HepG2 (cell line): Measurements from ENCODE around the gene SEMA6B. TPM values are rescaled to one million over a fixed set of nuclear protein-coding genes. Genes with fewer than 3 reads are reported as not detected.

Experiments used
- PCBP2 ChIP-seq: fragments of 200-400 bp; formaldehyde crosslinking; optimal IDR thresholded peaks from 2 replicates; pipeline ENCODE3; 2018; ENCODE audit warnings: low read length, low read depth; ENCODE audit not compliant: poor library complexity, severe bottlenecking
- RFXANK ChIP-seq: IDR thresholded peaks from 2 replicates; pipeline ENCODE4 v1.6.1; 2016
- ZKSCAN8 ChIP-seq: IDR thresholded peaks from 2 replicates; pipeline ENCODE4 v1.6.1; 2016; ENCODE audit warnings: borderline replicate concordance, missing genetic modification reagents, missing compliant biosample characterization
- ZNF530 ChIP-seq: sonication (generic); formaldehyde crosslinking; IDR thresholded peaks from 2 replicates; pipeline ENCODE4 v1.5.0; 2020; ENCODE audit warnings: low read depth, mild to moderate bottlenecking, missing genetic modification reagents
- ZNF567 ChIP-seq: sonication (generic); formaldehyde crosslinking; IDR thresholded peaks from 2 replicates; pipeline ENCODE4 v1.8.1; 2023; ENCODE audit warnings: mild to moderate bottlenecking, missing genetic modification reagents, borderline replicate concordance
- ZNF782 ChIP-seq: sonication (generic); formaldehyde crosslinking; IDR thresholded peaks from 2 replicates; pipeline ENCODE4 v1.4.0; 2020; ENCODE audit warnings: missing genetic modification reagents, mild to moderate bottlenecking, borderline replicate concordance
- ZNF891 ChIP-seq: sonication (generic); formaldehyde crosslinking; IDR thresholded peaks from 2 replicates; pipeline ENCODE4 v1.5.0; 2020; ENCODE audit warnings: mild to moderate bottlenecking, missing genetic modification reagents
- polyA plus RNA-seq, 8 experiments: library from polyadenylated mRNA; depleted of rRNA in 3 of 8; stranded (reverse) in 7 of 8; unstranded in 1 of 8; fragments of >200 nt; fragmentation: Illumina TruSeq in 4 of 8; extraction: Trizol in 4 of 8; gene quantifications; 2 replicates each; pipeline versions ENCODE4 v1.2.1 to v1.2.3, GENCODE V29; 2011 to 2016; ENCODE audit warnings: low read depth in 4 of 8, missing spikeins in 1 of 8, mixed read lengths in 1 of 8; ENCODE audit not compliant: insufficient read depth in 1 of 8
- total RNA-seq, 5 experiments: library from RNA; depleted of rRNA; stranded (reverse); fragments of >200 nt; fragmentation: Illumina TruSeq; extraction: Trizol; gene quantifications; 2 replicates each; pipeline ENCODE4 v1.2.3, GENCODE V29; 2016; ENCODE audit warnings: low read depth in 1 of 5
- TF ChIP-seq, protein P1 (sequence below): sonication (generic); formaldehyde crosslinking; conservative IDR thresholded peaks from 2 replicates; pipeline ENCODE4 v1.4.0; 2020; ENCODE audit warnings: missing genetic modification reagents
- TF ChIP-seq, protein P2 (sequence below): IDR thresholded peaks from 2 replicates; pipeline ENCODE4 v1.6.1; 2016
- TF ChIP-seq, protein P3 (sequence below): sonication (generic); formaldehyde crosslinking; IDR thresholded peaks from 2 replicates; pipeline ENCODE4 v1.8.0; 2022; ENCODE audit warnings: mild to moderate bottlenecking, missing genetic modification reagents

The SEMA6B gene
- total and polyA plus RNA-seq, 2 of the 13 experiments (the other 11 are each of a cell fraction or from before 2014, with no cell fraction given) = 45.5 to 67.1 TPM

DNA sequence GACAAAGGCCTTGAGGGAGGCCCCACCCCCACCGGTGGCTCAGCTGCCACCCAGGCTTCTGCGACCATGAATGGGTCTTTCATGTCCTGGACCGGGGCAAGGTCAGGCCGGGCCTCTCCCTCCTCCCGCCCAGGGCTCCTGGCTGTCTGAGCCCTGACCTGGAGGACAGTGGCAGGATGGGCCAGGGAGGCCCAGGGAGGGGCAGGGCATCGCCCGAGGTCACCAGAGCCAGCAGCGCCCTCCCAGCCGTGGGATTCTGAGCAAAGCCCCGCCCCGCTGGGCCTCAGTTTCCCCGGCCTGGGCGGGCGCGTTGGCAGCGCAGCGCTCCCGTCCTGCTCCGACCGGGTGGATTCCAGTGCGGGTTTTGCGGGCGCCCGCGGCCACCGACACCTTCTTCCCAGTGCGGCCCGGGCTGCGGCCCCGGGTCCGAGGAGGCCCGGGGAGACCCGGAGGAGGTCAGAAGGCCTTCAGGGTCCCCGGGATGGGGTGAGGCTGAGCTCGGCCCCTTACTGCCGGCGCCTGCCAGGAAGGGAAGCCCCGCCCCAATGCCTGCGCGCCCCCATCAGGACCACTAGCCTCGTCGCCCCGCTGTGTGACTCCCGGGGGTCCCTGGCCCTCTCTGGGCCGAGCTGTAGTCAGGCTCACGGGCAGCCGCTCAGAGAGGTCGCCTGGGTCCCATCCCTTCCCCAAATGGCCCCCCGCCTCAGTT, 24.6 kb upstream of the SEMA6B start (continued):
- TF ChIP-seq PCBP2 (no peak), ZNF567 (CRISPR knock-in tag) (no peak; the same call in 1 of the 2 replicates), ZNF891 (CRISPR knock-in tag) (0 out of 2 replicates have a peak, but pooled peaks have one; percentile 7), RFXANK (CRISPR knock-in tag) (no peak), ZNF782 (CRISPR knock-in tag) (0 out of 2 replicates have a peak, but pooled peaks have one; percentile 43), ZNF530 (no peak), ZKSCAN8 (CRISPR knock-in tag) (no peak)
- TF ChIP-seq, protein P1, sequence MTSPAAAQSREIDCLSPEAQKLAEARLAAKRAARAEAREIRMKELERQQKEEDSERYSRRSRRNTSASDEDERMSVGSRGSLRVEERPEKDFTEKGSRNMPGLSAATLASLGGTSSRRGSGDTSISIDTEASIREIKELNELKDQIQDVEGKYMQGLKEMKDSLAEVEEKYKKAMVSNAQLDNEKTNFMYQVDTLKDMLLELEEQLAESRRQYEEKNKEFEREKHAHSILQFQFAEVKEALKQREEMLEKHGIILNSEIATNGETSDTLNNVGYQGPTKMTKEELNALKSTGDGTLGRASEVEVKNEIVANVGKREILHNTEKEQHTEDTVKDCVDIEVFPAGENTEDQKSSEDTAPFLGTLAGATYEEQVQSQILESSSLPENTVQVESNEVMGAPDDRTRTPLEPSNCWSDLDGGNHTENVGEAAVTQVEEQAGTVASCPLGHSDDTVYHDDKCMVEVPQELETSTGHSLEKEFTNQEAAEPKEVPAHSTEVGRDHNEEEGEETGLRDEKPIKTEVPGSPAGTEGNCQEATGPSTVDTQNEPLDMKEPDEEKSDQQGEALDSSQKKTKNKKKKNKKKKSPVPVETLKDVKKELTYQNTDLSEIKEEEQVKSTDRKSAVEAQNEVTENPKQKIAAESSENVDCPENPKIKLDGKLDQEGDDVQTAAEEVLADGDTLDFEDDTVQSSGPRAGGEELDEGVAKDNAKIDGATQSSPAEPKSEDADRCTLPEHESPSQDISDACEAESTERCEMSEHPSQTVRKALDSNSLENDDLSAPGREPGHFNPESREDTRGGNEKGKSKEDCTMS (CRISPR knock-in tag) = no peak
- TF ChIP-seq, protein P2, sequence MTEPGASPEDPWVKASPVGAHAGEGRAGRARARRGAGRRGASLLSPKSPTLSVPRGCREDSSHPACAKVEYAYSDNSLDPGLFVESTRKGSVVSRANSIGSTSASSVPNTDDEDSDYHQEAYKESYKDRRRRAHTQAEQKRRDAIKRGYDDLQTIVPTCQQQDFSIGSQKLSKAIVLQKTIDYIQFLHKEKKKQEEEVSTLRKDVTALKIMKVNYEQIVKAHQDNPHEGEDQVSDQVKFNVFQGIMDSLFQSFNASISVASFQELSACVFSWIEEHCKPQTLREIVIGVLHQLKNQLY (CRISPR knock-in tag) = peak; percentile 65; the same call in 1 of the 2 replicates
- TF ChIP-seq, protein P3, sequence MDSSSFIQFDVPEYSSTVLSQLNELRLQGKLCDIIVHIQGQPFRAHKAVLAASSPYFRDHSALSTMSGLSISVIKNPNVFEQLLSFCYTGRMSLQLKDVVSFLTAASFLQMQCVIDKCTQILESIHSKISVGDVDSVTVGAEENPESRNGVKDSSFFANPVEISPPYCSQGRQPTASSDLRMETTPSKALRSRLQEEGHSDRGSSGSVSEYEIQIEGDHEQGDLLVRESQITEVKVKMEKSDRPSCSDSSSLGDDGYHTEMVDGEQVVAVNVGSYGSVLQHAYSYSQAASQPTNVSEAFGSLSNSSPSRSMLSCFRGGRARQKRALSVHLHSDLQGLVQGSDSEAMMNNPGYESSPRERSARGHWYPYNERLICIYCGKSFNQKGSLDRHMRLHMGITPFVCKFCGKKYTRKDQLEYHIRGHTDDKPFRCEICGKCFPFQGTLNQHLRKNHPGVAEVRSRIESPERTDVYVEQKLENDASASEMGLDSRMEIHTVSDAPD (CRISPR knock-in tag) = no peak
- TF ChIP-seq, all 625 proteins: peak for 309
